Activated naive CD8-positive, alpha-beta T cell treated with anti-CD3 and anti-CD28 coated beads, Interleukin-2, amount 10 ng/mL, durations not matched to agents 7 days and 5 days (primary cell): Measurements from ENCODE around the gene SLC1A3. TPM values are rescaled to one million over a fixed set of nuclear protein-coding genes. Genes with fewer than 3 reads are reported as not detected.

Source experiments
- ATAC-seq: fragments of 150-1000 bp; cut with Tn5 transposase; one replicate; pipeline ENCODE4 v1.10.0; 2021; ENCODE audit warnings: low read depth, moderate library complexity
- POLR2A ChIA-PET: fragments of 350-600 bp; sonication (Branson Sonifier 250); formaldehyde crosslinking; loops from one replicate; lab custom pipeline; 2021; ENCODE audit warnings: antibody characterized with exemption; lab: Charles Lee
- DNase-seq: peaks from one replicate; pipeline ENCODE4 v3.0.0; 2021
- H3K27ac Mint-ChIP-seq: one replicate; pipeline ENCODE4 v1.8.0; 2022; ENCODE audit warnings: mild to moderate bottlenecking, mixed read lengths
- H3K27me3 Mint-ChIP-seq: one replicate; pipeline ENCODE4 v1.8.0; 2022; ENCODE audit warnings: mild to moderate bottlenecking, moderate library complexity, mixed read lengths
- H3K36me3 Mint-ChIP-seq: one replicate; pipeline ENCODE4 v1.8.0; 2021; ENCODE audit warnings: mild to moderate bottlenecking, mixed read lengths
- H3K4me1 Mint-ChIP-seq: one replicate; pipeline ENCODE4 v1.8.0; 2021; ENCODE audit warnings: mixed read lengths
- H3K4me3 Mint-ChIP-seq: one replicate; pipeline ENCODE4 v1.8.0; 2022; ENCODE audit warnings: mild to moderate bottlenecking, moderate library complexity, mixed read lengths
- H3K9me3 Mint-ChIP-seq: one replicate; pipeline ENCODE4 v1.8.0; 2021; ENCODE audit warnings: mixed read lengths
- total RNA-seq, 2 experiments: library from RNA; stranded (reverse); gene quantifications; one replicate each; pipeline ENCODE4 v1.2.3, GENCODE V29; 2021

Gene SLC1A3
- total RNA-seq, 2 experiments from 2014 or later: 1.5 to 1.9 TPM

DNA sequence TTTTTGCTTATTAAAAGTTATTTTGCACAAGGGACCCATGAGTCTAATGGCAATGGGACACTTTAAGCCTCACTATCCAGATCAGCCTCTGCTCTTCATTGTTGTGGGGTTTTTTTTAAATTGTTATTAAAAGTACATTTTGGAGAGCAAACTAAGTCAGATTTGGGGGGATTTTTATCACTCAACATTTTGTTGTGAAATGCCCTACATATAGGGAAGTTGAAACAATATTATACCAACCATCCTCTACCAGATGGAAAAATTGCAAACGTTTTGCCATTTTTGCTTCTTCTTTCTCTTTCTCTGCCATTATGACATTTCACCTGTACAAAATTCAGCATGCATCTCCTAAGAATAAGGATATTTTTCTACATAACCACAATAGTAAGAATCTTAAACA lies 75.3 kb downstream of the SLC1A3 start:
- no peaks in the 10 kb centered on the region for H3K4me1 Mint-ChIP-seq
- POLR2A ChIA-PET: no interaction called here
- no peak for DNase-seq
- no peak for ATAC-seq
- no peaks in the 10 kb centered on the region for H3K9me3 Mint-ChIP-seq
- no peak overlapping the region for H3K27ac Mint-ChIP-seq
- H3K36me3 Mint-ChIP-seq: no peaks in the 10 kb centered on the region
- peaks cover 2% of the 10 kb centered on the region for H3K27me3 Mint-ChIP-seq
- H3K4me3 Mint-ChIP-seq: no peak overlapping the region

DNA sequence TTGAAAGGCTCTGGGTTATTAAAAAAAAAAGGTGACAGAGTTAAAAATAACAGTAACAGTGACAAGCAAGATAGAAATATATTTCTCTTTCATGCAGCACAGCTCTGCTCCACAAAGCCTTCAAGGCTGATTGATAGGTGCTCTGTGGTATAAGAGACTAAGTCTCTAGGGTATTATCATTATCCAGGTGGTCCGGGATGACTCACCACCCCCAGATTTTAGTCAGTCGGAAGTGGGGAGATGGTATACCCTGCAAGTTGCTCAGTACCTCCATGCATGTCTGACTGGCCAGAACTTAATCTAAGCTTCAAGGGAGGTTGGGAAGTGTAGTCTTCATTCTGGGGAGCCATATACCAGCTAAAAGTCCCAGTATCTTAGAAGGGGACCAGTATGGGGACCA lies 76.1 kb downstream of the SLC1A3 start:
- no peak overlapping the region for H3K4me3 Mint-ChIP-seq
- no peaks in the 10 kb centered on the region for H3K36me3 Mint-ChIP-seq
- DNase-seq (no peak), ATAC-seq (no peak)
- no peaks in the 10 kb centered on the region for H3K9me3 Mint-ChIP-seq
- no peaks in the 10 kb centered on the region for H3K4me1 Mint-ChIP-seq
- POLR2A ChIA-PET: no interaction called here
- peaks cover 2% of the 10 kb centered on the region for H3K27me3 Mint-ChIP-seq
- no peak overlapping the region for H3K27ac Mint-ChIP-seq

DNA sequence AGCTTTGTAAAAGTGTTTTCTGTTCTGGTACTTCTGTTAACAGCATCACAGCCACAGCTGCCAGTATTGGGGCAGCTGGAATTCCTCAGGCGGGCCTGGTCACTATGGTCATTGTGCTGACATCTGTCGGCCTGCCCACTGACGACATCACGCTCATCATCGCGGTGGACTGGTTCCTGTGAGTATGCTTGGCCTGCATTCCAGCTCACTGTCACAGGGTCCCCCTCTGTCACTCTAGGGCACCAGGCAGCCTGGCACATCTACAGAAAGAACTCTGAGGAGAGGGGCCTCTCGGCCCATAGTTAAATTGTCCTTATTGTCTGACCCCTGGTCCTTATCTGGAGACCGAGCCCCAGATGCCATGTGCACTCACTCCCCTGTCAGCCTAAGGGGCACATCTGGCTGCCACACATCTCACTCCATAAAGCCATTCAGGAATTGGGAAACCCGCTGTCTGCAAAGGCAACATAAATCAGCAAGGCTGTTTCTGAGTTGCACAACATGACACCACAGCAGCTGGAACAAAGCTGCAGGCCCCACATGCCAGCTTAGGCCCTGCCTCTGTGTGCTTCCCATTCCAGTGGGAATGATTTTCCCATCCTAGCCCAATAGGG lies 77.5 kb downstream of the SLC1A3 start:
- no peak overlapping the region for H3K27ac Mint-ChIP-seq
- H3K4me1 Mint-ChIP-seq: no peaks in the 10 kb centered on the region
- no peak overlapping the region for H3K4me3 Mint-ChIP-seq
- POLR2A ChIA-PET: no interaction called here
- H3K9me3 Mint-ChIP-seq: no peaks in the 10 kb centered on the region
- H3K27me3 Mint-ChIP-seq: peaks cover 2% of the 10 kb centered on the region
- ATAC-seq (no peak), DNase-seq (no peak)
- no peaks in the 10 kb centered on the region for H3K36me3 Mint-ChIP-seq

DNA sequence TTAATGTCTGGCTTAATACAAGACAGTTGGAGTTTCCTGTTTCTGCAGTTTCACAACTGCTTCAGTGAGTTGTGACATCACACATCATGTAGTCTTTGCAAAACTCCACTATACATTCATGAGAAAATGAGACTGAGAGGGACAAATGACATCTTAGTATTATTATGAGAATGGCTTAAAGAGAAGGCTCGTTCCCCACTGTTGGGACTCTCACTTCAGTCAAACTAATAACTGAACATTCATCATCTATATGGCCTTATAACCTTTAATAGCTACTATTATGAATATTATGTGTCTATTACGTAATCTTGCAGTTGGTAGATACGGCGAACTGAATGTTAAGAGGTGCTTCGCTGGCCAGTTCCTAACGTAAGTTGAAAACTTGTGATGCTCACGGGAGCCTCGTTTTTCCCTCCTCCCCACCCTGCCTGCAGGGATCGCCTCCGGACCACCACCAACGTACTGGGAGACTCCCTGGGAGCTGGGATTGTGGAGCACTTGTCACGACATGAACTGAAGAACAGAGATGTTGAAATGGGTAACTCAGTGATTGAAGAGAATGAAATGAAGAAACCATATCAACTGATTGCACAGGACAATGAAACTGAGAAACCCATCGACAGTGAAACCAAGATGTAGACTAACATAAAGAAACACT lies 79.4 kb downstream of the SLC1A3 start:
- no peak for ATAC-seq
- Mint-ChIP-seq H3K4me1 (peaks cover 7% of the 10 kb centered on the region), H3K36me3 (no peaks in the 10 kb centered on the region), H3K27ac (no peak overlapping the region), H3K9me3 (no peaks in the 10 kb centered on the region), H3K27me3 (peaks cover 2% of the 10 kb centered on the region), H3K4me3 (no peak overlapping the region)
- no peak for DNase-seq
- POLR2A ChIA-PET: no interaction called here

DNA sequence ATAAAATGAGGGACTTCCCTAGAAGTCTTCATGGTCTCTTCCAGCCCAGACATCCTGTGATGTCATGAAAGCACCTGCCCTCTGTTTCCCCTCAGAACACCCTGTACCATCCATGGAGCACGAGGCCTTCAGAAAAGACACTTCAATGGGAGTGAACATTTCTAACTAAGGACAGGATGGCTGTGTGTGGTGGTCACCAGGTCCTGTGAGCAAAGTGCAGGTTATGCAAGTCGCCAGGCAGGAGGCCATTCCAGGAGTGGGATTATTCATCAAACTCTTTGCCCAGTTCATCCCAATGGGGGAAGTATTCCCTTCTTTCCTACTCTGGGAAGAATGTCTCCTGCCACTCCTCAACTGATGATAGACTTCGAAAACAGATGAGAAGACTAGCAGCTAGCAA lies 80.5 kb downstream of the SLC1A3 start:
- Mint-ChIP-seq H3K27ac (no peak overlapping the region), H3K4me1 (peaks cover 7% of the 10 kb centered on the region), H3K36me3 (no peaks in the 10 kb centered on the region), H3K9me3 (no peaks in the 10 kb centered on the region), H3K27me3 (peaks cover 9% of the 10 kb centered on the region), H3K4me3 (no peak overlapping the region)
- ATAC-seq: no peak
- no peak for DNase-seq
- POLR2A ChIA-PET: no interaction called here

DNA sequence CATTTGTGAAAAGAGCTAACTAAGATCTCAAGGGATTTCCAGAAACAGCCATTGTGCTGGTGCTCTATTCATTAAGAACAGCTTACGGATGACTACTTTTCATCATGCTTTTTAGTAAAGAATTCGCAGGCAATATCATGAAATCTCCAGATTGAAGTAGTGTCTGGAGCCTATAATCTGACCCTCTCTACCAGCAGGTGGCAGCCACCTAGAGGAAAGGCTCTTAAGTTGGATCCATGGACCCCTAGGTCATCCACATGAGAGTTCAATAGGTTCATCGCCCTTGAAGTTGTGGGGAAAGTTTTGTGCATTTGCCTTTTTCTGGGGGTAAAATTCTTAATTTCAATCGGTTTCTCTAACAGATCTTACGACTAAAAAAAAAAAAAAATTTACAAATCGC lies 82.3 kb downstream of the SLC1A3 start:
- Mint-ChIP-seq H3K27ac (no peak overlapping the region), H3K4me1 (peaks cover 7% of the 10 kb centered on the region), H3K4me3 (no peak overlapping the region), H3K27me3 (peaks cover 23% of the 10 kb centered on the region), H3K36me3 (no peaks in the 10 kb centered on the region), H3K9me3 (no peaks in the 10 kb centered on the region)
- POLR2A ChIA-PET: interaction anchor here (0.6 kb wide), 1 partner anchor 17 kb away, joined by 4 read pairs; no protein-coding TSS in a partner anchor
- DNase-seq: no peak
- ATAC-seq: no peak

DNA sequence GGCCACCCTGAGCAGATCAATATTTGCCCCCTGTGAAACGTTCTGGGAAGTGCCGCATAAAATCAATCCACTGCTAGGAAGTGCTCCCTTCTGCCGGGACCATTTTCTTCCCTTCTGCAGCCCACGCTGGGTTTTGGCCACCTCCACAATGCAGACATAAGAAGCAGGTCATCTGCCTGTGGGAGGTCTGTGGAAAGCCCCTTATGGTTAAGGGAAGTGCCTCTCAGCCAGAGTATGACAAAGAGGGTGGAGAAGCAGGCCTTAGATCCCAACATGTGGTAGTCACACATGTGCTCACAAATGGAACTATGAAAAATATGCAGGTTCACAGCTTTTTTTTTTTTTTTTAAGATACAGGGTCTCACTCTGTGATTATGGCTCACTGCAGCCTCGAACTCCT lies 82.8 kb downstream of the SLC1A3 start:
- H3K36me3 Mint-ChIP-seq: no peaks in the 10 kb centered on the region
- POLR2A ChIA-PET: interaction anchor here (0.6 kb wide), 1 partner anchor 17 kb away, joined by 4 read pairs; no protein-coding TSS in a partner anchor
- H3K4me3 Mint-ChIP-seq: no peak overlapping the region
- H3K27ac Mint-ChIP-seq: no peak overlapping the region
- ATAC-seq (no peak), DNase-seq (no peak)
- peaks cover 25% of the 10 kb centered on the region for H3K27me3 Mint-ChIP-seq
- no peaks in the 10 kb centered on the region for H3K9me3 Mint-ChIP-seq
- peaks cover 7% of the 10 kb centered on the region for H3K4me1 Mint-ChIP-seq

DNA sequence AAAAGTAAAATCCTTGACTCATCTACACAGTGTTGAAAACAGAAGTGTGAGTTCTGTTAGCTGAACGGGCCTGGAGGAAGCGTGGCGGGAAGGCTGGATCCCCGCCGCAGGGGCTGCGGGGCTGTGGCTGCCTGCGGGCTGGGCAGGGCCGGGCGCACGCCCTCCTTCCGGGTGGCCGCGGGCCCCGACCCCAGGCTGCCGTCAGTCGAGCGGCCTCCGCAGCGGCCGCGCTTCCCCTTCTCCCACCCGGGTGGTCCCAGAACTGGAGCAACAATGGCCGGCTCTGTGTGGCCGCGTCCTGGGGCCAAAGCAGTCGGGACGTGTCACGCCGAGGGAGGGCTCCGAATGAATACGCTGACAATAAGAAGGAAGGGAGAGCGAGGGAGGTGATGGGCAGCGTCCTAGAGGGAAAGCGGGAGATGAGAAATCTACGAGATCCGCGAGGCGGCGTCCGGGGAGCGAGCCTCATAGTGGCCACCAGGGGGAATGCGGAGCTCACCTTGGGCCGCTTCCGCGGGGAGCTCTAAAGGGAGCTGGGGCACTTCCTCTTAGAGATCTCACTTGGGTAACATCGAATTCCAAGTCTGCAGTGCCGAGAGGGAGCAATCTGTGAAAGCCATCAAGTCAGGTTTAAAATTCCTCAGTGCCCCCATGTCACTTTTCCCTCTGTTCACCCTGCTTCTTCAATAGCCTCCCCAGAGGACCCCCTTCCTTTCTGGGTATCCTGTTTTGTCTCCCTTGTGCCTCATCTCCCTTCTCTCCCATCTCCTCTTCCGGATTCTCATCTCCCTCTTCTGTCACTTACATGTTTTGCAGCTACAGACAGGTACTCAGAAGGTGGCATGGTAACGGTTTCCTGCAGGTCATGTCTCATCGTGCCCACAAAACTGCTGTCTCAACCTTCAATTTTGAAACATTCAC lies 83.9 kb downstream of the SLC1A3 start:
- ATAC-seq (peak; percentile 92), DNase-seq (peak; percentile 74)
- no peak overlapping the region for H3K27ac Mint-ChIP-seq
- POLR2A ChIA-PET: no interaction called here
- peaks cover 28% of the 10 kb centered on the region for H3K27me3 Mint-ChIP-seq
- H3K4me1 Mint-ChIP-seq: peaks cover 7% of the 10 kb centered on the region
- H3K4me3 Mint-ChIP-seq: peak overlapping the region; percentile 88
- H3K36me3 Mint-ChIP-seq: no peaks in the 10 kb centered on the region
- H3K9me3 Mint-ChIP-seq: no peaks in the 10 kb centered on the region

DNA sequence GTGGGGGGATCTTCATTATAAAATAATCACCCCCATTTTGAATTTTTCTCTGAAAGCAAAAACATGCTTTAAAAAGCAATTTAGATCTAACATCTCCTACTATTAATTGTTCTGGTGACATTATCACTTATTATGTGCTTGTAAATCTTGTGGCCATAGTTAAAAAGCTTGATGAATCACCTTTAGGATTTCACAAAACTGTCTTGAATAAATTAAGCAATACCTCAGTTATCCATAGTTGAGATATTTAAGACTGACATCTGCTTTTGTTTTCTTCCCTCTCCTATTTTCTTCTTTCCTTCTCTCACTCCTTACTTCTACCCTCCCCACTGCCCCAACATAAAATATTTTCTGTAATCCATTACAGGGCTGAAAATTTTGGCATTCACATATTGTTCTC lies 84.8 kb downstream of the SLC1A3 start:
- no peaks in the 10 kb centered on the region for H3K9me3 Mint-ChIP-seq

DNA sequence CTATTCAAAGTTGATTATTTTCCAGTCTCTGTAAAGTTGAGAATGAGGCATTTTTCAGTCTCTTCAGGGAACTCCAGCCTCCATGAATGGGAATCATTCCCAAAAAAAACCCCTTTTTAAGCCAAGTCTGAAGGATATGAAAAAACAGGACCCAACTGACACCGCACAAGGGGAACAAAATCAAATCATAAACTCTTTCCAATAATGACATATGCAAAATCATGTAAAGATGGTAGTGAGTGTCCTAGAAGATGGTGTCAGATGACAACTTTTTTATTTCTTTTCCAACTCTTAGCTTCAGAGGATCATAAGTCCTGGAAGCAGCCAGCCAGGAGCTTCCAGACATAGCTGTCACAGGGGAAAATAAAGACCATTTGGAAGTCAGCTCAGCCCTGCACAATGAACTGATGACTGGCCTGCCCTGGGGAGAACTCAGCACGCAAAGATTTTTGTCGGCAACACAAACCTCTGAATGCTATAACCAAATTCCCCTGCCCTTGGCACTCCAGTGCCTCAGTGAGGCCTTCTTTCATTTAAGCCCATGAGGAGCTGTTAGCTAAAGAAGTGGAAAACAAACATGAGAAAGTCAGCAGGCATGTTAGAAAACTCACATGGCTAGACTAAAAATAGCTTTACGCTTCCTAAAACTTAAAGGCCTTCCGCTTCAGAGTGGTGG lies 85.4 kb downstream of the SLC1A3 start:
- Mint-ChIP-seq H3K27me3 (peaks cover 28% of the 10 kb centered on the region), H3K9me3 (no peaks in the 10 kb centered on the region), H3K4me3 (no peak overlapping the region), H3K27ac (no peak overlapping the region), H3K36me3 (no peaks in the 10 kb centered on the region), H3K4me1 (peaks cover 7% of the 10 kb centered on the region)
- DNase-seq: no peak
- POLR2A ChIA-PET: no interaction called here
- ATAC-seq: no peak

More for the DNA sequence above, 84.8 kb downstream of the SLC1A3 start:
- H3K27me3 Mint-ChIP-seq: peaks cover 28% of the 10 kb centered on the region
- POLR2A ChIA-PET: no interaction called here
- ATAC-seq (no peak), DNase-seq (no peak)
- H3K4me1 Mint-ChIP-seq: peaks cover 7% of the 10 kb centered on the region
- no peak overlapping the region for H3K27ac Mint-ChIP-seq
- H3K4me3 Mint-ChIP-seq: no peak overlapping the region
- H3K36me3 Mint-ChIP-seq: no peaks in the 10 kb centered on the region

DNA sequence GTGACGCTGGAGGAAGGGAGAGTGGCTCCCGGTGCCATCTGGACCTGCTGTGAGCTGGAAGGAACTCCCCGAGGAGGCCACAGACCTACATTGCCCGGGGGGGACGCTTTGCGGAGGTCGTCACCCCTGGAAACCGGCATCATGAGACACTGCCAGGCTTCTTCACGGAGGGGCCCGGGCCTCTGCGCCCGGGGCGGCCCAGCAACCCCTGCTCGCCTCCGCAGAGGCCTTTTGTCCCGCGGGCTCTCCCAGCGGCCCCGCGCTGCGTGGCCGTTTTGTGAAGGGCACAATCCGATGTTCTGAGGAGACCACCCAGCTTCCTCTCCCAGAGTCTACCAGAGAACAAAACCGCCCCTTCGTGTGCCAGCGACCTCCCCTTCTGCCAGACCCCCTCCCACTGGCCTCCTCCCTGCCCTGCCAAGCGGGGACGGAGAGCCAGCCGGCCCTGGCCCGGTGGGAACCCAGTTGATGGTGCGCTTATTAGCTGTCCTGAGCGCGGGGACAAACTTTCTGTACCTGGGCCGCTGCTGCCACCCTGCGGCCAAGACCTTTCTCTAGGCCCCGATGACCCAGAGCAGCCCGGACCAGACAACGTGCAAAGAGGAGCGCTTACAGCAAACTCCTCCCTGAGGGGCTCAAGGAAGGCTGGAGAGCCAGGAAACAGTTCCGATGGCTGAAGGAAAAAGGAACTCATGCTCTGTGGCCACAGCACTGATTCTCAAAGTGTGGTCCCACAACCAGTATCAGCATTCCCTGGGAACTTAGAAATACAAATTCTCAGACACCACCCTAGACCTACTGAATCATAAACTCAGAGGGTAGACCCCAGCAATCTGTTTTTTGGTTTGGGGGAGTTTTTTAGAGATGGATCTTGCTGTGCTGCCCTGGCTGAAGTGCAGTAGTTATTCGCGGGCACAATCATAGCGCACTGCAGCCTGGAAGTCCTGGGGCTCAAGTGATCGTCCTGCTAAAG lies 86.7 kb downstream of the SLC1A3 start:
- ATAC-seq: peak; percentile 41
- no peaks in the 10 kb centered on the region for H3K36me3 Mint-ChIP-seq
- H3K4me1 Mint-ChIP-seq: peaks cover 7% of the 10 kb centered on the region
- peak; percentile 56 for DNase-seq
- peaks cover 28% of the 10 kb centered on the region for H3K27me3 Mint-ChIP-seq
- POLR2A ChIA-PET: no interaction called here
- no peaks in the 10 kb centered on the region for H3K9me3 Mint-ChIP-seq
- H3K27ac Mint-ChIP-seq: no peak overlapping the region
- H3K4me3 Mint-ChIP-seq: peak overlapping the region; percentile 8

DNA sequence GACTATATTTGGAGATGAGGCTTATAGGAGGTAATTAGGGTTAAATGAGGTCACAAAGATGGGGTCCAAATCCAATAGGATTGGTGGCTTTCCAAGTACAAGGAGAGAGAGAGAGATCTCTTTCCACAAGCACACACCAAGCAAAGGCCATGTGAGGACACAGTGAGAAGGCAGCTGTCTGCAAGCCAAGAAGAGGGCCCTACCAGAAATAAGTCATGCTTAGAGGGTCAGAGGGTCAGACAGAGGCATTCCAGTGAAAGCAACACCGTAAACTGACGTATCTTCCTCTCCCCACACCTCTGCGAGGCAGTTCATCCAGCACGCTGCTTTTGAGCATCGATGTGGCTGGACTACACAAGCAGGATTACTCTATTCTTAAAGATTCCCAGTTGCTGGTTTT lies 87.9 kb downstream of the SLC1A3 start:
- H3K36me3 Mint-ChIP-seq: no peaks in the 10 kb centered on the region
- POLR2A ChIA-PET: no interaction called here
- no peak overlapping the region for H3K27ac Mint-ChIP-seq
- peaks cover 7% of the 10 kb centered on the region for H3K4me1 Mint-ChIP-seq
- DNase-seq (no peak), ATAC-seq (no peak)
- no peaks in the 10 kb centered on the region for H3K9me3 Mint-ChIP-seq
- no peak overlapping the region for H3K4me3 Mint-ChIP-seq
- H3K27me3 Mint-ChIP-seq: peaks cover 32% of the 10 kb centered on the region
